Neural progenitor cell (in vitro differentiated cells): Measurements from ENCODE around the gene IFITM5.
"Not testable (repeated sequence)": the region's sequence is repeated elsewhere in the genome, so short reads cannot be mapped to it uniquely, and the experiment has no call there.

Experiments
- EZH2 ChIP-seq: fragments of 200-600 bp; sonication (generic); IDR thresholded peaks from 2 replicates; pipeline ENCODE4 v1.6.1; 2017; ENCODE audit warnings: antibody characterized with exemption, mild to moderate bottlenecking, moderate library complexity
- EZH2phosphoT487 ChIP-seq: fragments of 200-600 bp; sonication (generic); IDR thresholded peaks from 2 replicates; pipeline ENCODE4 v1.6.1; 2017; ENCODE audit warnings: antibody characterized with exemption
- TF ChIP-seq, protein P1 (sequence below): fragments of 200-600 bp; sonication (generic); IDR thresholded peaks from 2 replicates; pipeline ENCODE4 v1.5.1; 2017; ENCODE audit warnings: antibody characterized with exemption, mild to moderate bottlenecking

DNA sequence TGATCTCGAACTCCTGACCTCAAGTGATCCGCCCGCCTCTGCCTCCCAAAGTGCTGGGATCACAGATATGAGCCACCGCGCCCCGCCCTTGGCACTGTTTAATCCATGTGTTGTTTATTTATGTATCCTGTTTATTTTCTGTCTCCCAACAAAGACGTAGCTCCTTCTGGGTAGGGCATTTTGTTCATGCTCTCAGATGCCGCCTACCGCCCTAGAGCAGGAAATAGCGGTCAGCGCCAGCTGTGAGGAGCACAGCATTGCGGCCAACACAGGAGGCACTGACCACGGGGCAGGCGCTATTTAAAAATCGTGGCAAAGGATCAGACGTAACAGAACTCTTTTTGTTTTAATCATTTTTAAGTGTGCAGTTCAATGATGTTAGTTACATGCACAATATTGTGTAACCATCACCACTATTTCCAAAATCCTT, 30.6 kb downstream of the IFITM5 start:
- TF ChIP-seq, protein P1, sequence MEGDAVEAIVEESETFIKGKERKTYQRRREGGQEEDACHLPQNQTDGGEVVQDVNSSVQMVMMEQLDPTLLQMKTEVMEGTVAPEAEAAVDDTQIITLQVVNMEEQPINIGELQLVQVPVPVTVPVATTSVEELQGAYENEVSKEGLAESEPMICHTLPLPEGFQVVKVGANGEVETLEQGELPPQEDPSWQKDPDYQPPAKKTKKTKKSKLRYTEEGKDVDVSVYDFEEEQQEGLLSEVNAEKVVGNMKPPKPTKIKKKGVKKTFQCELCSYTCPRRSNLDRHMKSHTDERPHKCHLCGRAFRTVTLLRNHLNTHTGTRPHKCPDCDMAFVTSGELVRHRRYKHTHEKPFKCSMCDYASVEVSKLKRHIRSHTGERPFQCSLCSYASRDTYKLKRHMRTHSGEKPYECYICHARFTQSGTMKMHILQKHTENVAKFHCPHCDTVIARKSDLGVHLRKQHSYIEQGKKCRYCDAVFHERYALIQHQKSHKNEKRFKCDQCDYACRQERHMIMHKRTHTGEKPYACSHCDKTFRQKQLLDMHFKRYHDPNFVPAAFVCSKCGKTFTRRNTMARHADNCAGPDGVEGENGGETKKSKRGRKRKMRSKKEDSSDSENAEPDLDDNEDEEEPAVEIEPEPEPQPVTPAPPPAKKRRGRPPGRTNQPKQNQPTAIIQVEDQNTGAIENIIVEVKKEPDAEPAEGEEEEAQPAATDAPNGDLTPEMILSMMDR: not testable (repeated sequence)
- TF ChIP-seq EZH2phosphoT487, EZH2: not testable (repeated sequence)
